ENCODE results near the gene TMEM63C.

DNA sequence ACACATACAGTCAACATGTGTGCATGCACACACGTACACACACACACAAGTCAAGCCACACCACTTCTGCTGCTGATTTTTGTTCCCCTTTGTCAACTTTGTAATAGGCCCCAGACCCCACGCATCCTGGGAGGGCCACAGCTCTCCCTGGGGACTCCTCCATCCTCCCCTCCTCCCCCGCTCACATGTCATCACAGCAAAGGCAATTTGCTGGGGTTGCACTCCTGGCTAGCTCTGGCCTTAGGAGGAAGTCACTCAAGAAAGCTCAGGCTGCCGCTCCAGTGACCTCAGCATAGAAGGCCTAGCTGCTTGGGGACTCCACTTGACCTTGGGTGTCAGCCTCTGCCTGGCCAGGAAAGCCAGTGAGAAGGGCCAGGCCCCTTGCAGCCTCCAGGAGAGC is 62.3 kb downstream of the TMEM63C start:
- no peak for TF ChIP-seq CTCF (conservative IDR thresholded peaks at IDR 0.05)
- TF ChIP-seq ZFX (IDR thresholded peaks at IDR 0.05): no peak
